OCI-LY7 (cell line): ENCODE measurements around the gene KRT72.

Source experiments
- EZH2phosphoT487 ChIP-seq: fragments of 200-600 bp; sonication (generic); IDR thresholded peaks from 2 replicates; pipeline ENCODE4 v1.6.1; 2018; ENCODE audit warnings: low read depth, borderline replicate concordance, mild to moderate bottlenecking, mixed run types, antibody characterized with exemption, low read length, moderate library complexity, mixed read lengths
- TF ChIP-seq, protein P1 (sequence below): fragments of 200-600 bp; sonication (generic); conservative IDR thresholded peaks from 2 replicates; pipeline ENCODE4 v1.5.1; 2014; ENCODE audit warnings: mild to moderate bottlenecking, antibody characterized with exemption, low read length, moderate library complexity, mixed read lengths

- TF ChIP-seq, protein P1, sequence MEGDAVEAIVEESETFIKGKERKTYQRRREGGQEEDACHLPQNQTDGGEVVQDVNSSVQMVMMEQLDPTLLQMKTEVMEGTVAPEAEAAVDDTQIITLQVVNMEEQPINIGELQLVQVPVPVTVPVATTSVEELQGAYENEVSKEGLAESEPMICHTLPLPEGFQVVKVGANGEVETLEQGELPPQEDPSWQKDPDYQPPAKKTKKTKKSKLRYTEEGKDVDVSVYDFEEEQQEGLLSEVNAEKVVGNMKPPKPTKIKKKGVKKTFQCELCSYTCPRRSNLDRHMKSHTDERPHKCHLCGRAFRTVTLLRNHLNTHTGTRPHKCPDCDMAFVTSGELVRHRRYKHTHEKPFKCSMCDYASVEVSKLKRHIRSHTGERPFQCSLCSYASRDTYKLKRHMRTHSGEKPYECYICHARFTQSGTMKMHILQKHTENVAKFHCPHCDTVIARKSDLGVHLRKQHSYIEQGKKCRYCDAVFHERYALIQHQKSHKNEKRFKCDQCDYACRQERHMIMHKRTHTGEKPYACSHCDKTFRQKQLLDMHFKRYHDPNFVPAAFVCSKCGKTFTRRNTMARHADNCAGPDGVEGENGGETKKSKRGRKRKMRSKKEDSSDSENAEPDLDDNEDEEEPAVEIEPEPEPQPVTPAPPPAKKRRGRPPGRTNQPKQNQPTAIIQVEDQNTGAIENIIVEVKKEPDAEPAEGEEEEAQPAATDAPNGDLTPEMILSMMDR = no peak
- no peak for TF ChIP-seq EZH2phosphoT487
Observed at GRCh38 chr12:52546126-52546525, 55.1 kb downstream of the KRT72 start.
